GM12873 (cell line): ENCODE results near the gene ALOX15.

Experiments
- CTCF ChIP-seq: IDR thresholded peaks from 2 replicates; pipeline ENCODE4 v1.5.1; 2012; ENCODE audit warnings: low read depth, mild to moderate bottlenecking, moderate library complexity, low read length, control low read depth; ENCODE audit not compliant: insufficient read depth; ENCODE audit errors: missing control alignments

The ALOX15 gene

GRCh38 chr17:4591529-4591928 lies 49.9 kb downstream of the ALOX15 start:
- TF ChIP-seq CTCF, result no peak

- no peak for TF ChIP-seq CTCF
These were observed 50.5 kb downstream of the ALOX15 start for GRCh38 chr17:4590981-4591453.

- no peak for TF ChIP-seq CTCF
These were observed 52.4 kb downstream of the ALOX15 start for GRCh38 chr17:4588898-4589625.

GRCh38 chr17:4588391-4588790 lies 53.1 kb downstream of the ALOX15 start:
- no peak for TF ChIP-seq CTCF

GRCh38 chr17:4587803-4588202 lies 53.7 kb downstream of the ALOX15 start:
- no peak for TF ChIP-seq CTCF

GRCh38 chr17:4587195-4587594 lies 54.3 kb downstream of the ALOX15 start:
- no peak for TF ChIP-seq CTCF

GRCh38 chr17:4586043-4586442 lies 55.4 kb downstream of the ALOX15 start:
- no peak for TF ChIP-seq CTCF
